K562 (cell line): Measurements from ENCODE around the gene OTUD5. TPM values are rescaled to one million over a fixed set of nuclear protein-coding genes. Genes with fewer than 3 reads are reported as not detected.

Source experiments
- ATAC-seq: fragments of 200-7000 bp; cut with Tn5 transposase; 3 replicates; pipeline ENCODE4 v1.9.1; 2020; ENCODE audit warnings: moderate library complexity
- BruUV-seq: library from RNA; stranded (reverse); fragments of 400-500 nt; replicated peaks from 2 replicates; lab custom pipeline; 2021; lab: Mats Ljungman, UMichigan
- CTCF ChIA-PET: fragments of 300-600 bp; formaldehyde crosslinking; extraction: SDS; loops from one replicate; lab custom pipeline; 2021; ENCODE audit warnings: low intra/inter-chr PET ratio; lab: Yijun Ruan, JAX
- POLR2A ChIA-PET: fragments of 300-600, 350-650 bp; sonication (Branson Sonifier 250); formaldehyde crosslinking; extraction: SDS; loops from one replicate; lab custom pipeline; 2021; ENCODE audit warnings: antibody characterized with exemption, inconsistent platforms; lab: Yijun Ruan, JAX
- DNase-seq, 4 experiments: peaks; one replicate each; pipeline versions ENCODE4 v3.0.0 to v3.0.0-alpha.2; 2011 to 2018; ENCODE audit warnings: low spot score in 3 of 4, mixed read lengths in 3 of 4; ENCODE audit errors: extremely low read depth in 1 of 4
- FAIRE-seq: peaks from 2 replicates; lab custom pipeline; 2011; peaks lifted over from hg19 to GRCh38; lab: Jason Lieb, UNC
- H2AFZ ChIP-seq: 2 replicates; pipeline ENCODE4 v1.6.0; 2011; ENCODE audit warnings: low read depth, low read length, control low read depth, inconsistent platforms
- H3K27ac ChIP-seq: fragments of 200-600 bp; 3 replicates; pipeline ENCODE4 v1.8.0; 2011; ENCODE audit warnings: low read depth, mild to moderate bottlenecking, control low read depth, inconsistent platforms, low read length, moderate library complexity, mixed read lengths; ENCODE audit errors: extremely low read depth
- H3K27me3 ChIP-seq, 2 experiments: fragments of 300-600 bp in 1 of 2; 2 replicates in 1 of 2; 3 replicates in 1 of 2; pipeline versions ENCODE4 v1.6.0 to v1.8.0; 2011; ENCODE audit warnings: inconsistent platforms in 2 of 2, low read length in 2 of 2, mild to moderate bottlenecking in 1 of 2, mixed read lengths in 1 of 2, moderate library complexity in 1 of 2; ENCODE audit not compliant: control insufficient read depth in 2 of 2, insufficient read depth in 2 of 2
- H3K36me3 ChIP-seq: fragments of 300-600 bp; 3 replicates; pipeline ENCODE4 v1.8.0; 2011; ENCODE audit warnings: mild to moderate bottlenecking, low read length, inconsistent platforms; ENCODE audit not compliant: control insufficient read depth, insufficient read depth
- H3K4me1 ChIP-seq, 2 experiments: fragments of 200-600 bp in 1 of 2; replicated peaks in 1 of 2; 2 replicates in 1 of 2; 3 replicates in 1 of 2; pipeline versions ENCODE4 v1.5.1 to v1.8.0; 2011; ENCODE audit warnings: inconsistent platforms in 2 of 2, low read length in 2 of 2, mild to moderate bottlenecking in 1 of 2, mixed read lengths in 1 of 2, moderate library complexity in 1 of 2; ENCODE audit not compliant: control insufficient read depth in 2 of 2, insufficient read depth in 2 of 2
- H3K4me2 ChIP-seq: 2 replicates; pipeline ENCODE4 v1.6.1; 2011; ENCODE audit warnings: low read length, control low read depth, inconsistent platforms, mixed read lengths; ENCODE audit not compliant: insufficient read depth
- H3K4me3 ChIP-seq: fragments of 200-600 bp; sonication (generic), shearing (Covaris generic); 2 replicates; pipeline ENCODE4 v1.5.1; 2016; ENCODE audit warnings: control low read depth, inconsistent platforms
- H3K79me2 ChIP-seq: fragments of 200-600 bp; 3 replicates; pipeline ENCODE4 v1.8.0; 2011; ENCODE audit warnings: low read length, inconsistent platforms; ENCODE audit not compliant: control insufficient read depth, insufficient read depth
- H3K9ac ChIP-seq, 2 experiments: 2 replicates each; pipeline versions ENCODE4 v1.6.0 to v1.6.1; 2011; ENCODE audit warnings: low read depth in 2 of 2, low read length in 2 of 2, control low read depth in 1 of 2, inconsistent platforms in 1 of 2, mild to moderate bottlenecking in 1 of 2, mixed read lengths in 1 of 2; ENCODE audit not compliant: insufficient read depth in 1 of 2
- H3K9me1 ChIP-seq: one replicate; pipeline ENCODE4 v1.6.0; 2011; ENCODE audit warnings: inconsistent platforms, mild to moderate bottlenecking, low read length, moderate library complexity; ENCODE audit not compliant: control insufficient read depth, insufficient read depth
- H3K9me3 ChIP-seq: replicated peaks from 2 replicates; pipeline ENCODE4 v1.5.1; 2011; ENCODE audit warnings: low read depth, low read length, inconsistent platforms; ENCODE audit not compliant: control insufficient read depth, insufficient read depth
- H4K20me1 ChIP-seq: replicated peaks from 2 replicates; pipeline ENCODE4 v1.6.1; 2011; ENCODE audit warnings: low read length, inconsistent platforms, mixed read lengths; ENCODE audit not compliant: control insufficient read depth, insufficient read depth
- CHD4 ChIP-seq: fragments of 200-600 bp; sonication (generic); IDR thresholded peaks from 3 replicates; pipeline ENCODE4 v1.6.1; 2012; ENCODE audit warnings: low read depth, mild to moderate bottlenecking, mixed read lengths, low read length, inconsistent platforms; ENCODE audit not compliant: insufficient read depth, insufficient replicate concordance, poor library complexity, severe bottlenecking
- EP300 ChIP-seq: IDR thresholded peaks from 2 replicates; pipeline ENCODE4 v1.6.1; 2012; ENCODE audit warnings: low read length, improper control_type of control experiment
- MBD2 ChIP-seq: sonication (generic); IDR thresholded peaks from 2 replicates; pipeline ENCODE4 v1.6.1; 2016; ENCODE audit warnings: low read depth, borderline replicate concordance
- RHOXF2B ChIP-seq: fragments of 250-450 bp; sonication (Bioruptor Pico); conservative IDR thresholded peaks from 2 replicates; pipeline ENCODE4 v1.5.1; 2021
- TCF3 ChIP-seq: sonication (generic); formaldehyde crosslinking; IDR thresholded peaks from 2 replicates; pipeline ENCODE4 v1.4.0; 2020; ENCODE audit warnings: mild to moderate bottlenecking, missing genetic modification reagents
- ZNF280A ChIP-seq: fragments of 450-650 bp; IDR thresholded peaks from 2 replicates; pipeline ENCODE4 v1.6.1; 2018; ENCODE audit warnings: mild to moderate bottlenecking, low read depth; ENCODE audit not compliant: partially characterized antibody
- ZNF280B ChIP-seq: fragments of 250-450 bp; sonication (Bioruptor Pico); IDR thresholded peaks from 2 replicates; pipeline ENCODE4 v1.5.1; 2021; ENCODE audit warnings: mild to moderate bottlenecking
- ZNF561 ChIP-seq: fragments of 450-650 bp; formaldehyde crosslinking; conservative IDR thresholded peaks from 2 replicates; pipeline ENCODE4 v1.4.0; 2020; ENCODE audit warnings: mild to moderate bottlenecking, moderate library complexity
- ZNF644 ChIP-seq: fragments of 200-800 bp; sonication (Bioruptor generic); IDR thresholded peaks from 2 replicates; pipeline ENCODE4 v1.6.1; 2016; ENCODE audit warnings: low read depth, missing genetic modification characterization, missing compliant biosample characterization
- ZNF778 ChIP-seq: fragments of 450-650 bp; formaldehyde crosslinking; IDR thresholded peaks from 2 replicates; pipeline ENCODE4 v1.4.0; 2020; ENCODE audit warnings: mild to moderate bottlenecking, moderate library complexity
- ZNF830 ChIP-seq: fragments of 250-450 bp; sonication (Bioruptor Pico); IDR thresholded peaks from 2 replicates; pipeline ENCODE4 v1.5.0; 2021; ENCODE audit warnings: mild to moderate bottlenecking
- WGBS: fragments of 100-300 bp; shearing (Covaris generic); methylation state at CpG from one replicate; pipeline ENCODE4 v1.1.6; 2016; ENCODE audit warnings: low coverage, mixed read lengths; ENCODE audit not compliant: insufficient coverage; ENCODE audit errors: missing lambda C conversion rate; 5-methylcytosine and 5-hydroxymethylcytosine counted together
- in situ Hi-C: fragments of 300-500 bp; cut with MboI; formaldehyde crosslinking; loops from 4 replicates; pipeline ENCODE4 v1.15.0; 2018; ENCODE audit warnings: inconsistent platforms, mixed read lengths
- intact Hi-C: fragments of 100-400 bp; cut with micrococcal nuclease; formaldehyde crosslinking; loops from 2 replicates; pipeline ENCODE4 v1.14.2; 2022
- polyA plus RNA-seq, 8 experiments: library from polyadenylated mRNA; depleted of rRNA in 4 of 8; stranded (reverse) in 5 of 8; unstranded in 3 of 8; fragments of >200 nt; fragmentation: Nextera tagmentation in 2 of 8; fragmentation: Illumina TruSeq in 1 of 8; extraction: Ambion mirVana in 2 of 8; extraction: Trizol in 1 of 8; gene quantifications; 2 replicates each; pipeline versions ENCODE4 v1.2.1 to v1.2.3, GENCODE V29; 2011 to 2014; ENCODE audit warnings: inconsistent platforms in 1 of 8, missing spikeins in 1 of 8
- total RNA-seq, 7 experiments: library from RNA; depleted of rRNA in 6 of 7; stranded (reverse); fragments of >200 nt in 6 of 7; fragmentation: Illumina TruSeq in 2 of 7; extraction: Trizol in 2 of 7; gene quantifications; 2 replicates each; pipeline versions ENCODE4 v1.2.1 to v1.2.3, GENCODE V29; 2011 to 2021; ENCODE audit warnings: low replicate concordance in 1 of 7
- TF ChIP-seq, protein P1 (sequence below), 2 experiments: fragments of 450-650 bp; conservative IDR thresholded peaks; 2 replicates each; pipeline ENCODE4 v1.6.1; 2017; ENCODE audit warnings: mild to moderate bottlenecking in 2 of 2, moderate library complexity in 2 of 2
- TF ChIP-seq, protein P2 (sequence below): sonication (generic); formaldehyde crosslinking; IDR thresholded peaks from 2 replicates; pipeline ENCODE4 v1.8.1; 2023; ENCODE audit warnings: missing genetic modification reagents, mild to moderate bottlenecking, borderline replicate concordance

The OTUD5 gene
- total and polyA plus RNA-seq, 9 of the 15 experiments (the other 6 are each of a cell fraction or from before 2014, with no cell fraction given): 3.6 to 102 (median 59.0) TPM

GRCh38 chrX:48892896-48893295 is 64.5 kb downstream of the OTUD5 start:
- Histone ChIP-seq H3K4me2 (no peak overlapping the region), H3K27ac (no peak overlapping the region), H3K4me1 (peaks cover 10 to 32% of the 10 kb centered on the region in 2 experiments; a peak in 4 of 5 replicates), H3K27me3 (no peaks in the 10 kb centered on the region), H4K20me1 (peaks cover 7% of the 10 kb centered on the region; the same call in 1 of the 2 replicates), H3K4me3 (no peak overlapping the region), H2AFZ (no peak overlapping the region), H3K9ac (peak overlapping the region in 1 of 2 experiments; percentile 45; a peak in 1 of 4 replicates), H3K9me1 (no peaks in the 10 kb centered on the region), H3K9me3 (no peaks in the 10 kb centered on the region), H3K79me2 (peaks cover 35% of the 10 kb centered on the region), H3K36me3 (peaks cover 37% of the 10 kb centered on the region; the same call in 2 of the 3 replicates)
- WGBS: 100% methylated on average over 3 of the region's 4 CpGs
- POLR2A ChIA-PET: no interaction called here
- intact Hi-C loops (no loop called here), in situ Hi-C loops (no loop called here)
- CTCF ChIA-PET: no interaction called here
- FAIRE-seq: no peak
- no TSS peak for BruUV-seq
- DNase-seq: no peak
- ATAC-seq: no peak
- TF ChIP-seq CHD4 (no peak), ZNF644 (no peak), ZNF561 (CRISPR knock-in tag) (no peak), ZNF280B (CRISPR knock-in tag) (no peak), RHOXF2B (CRISPR knock-in tag) (no peak), MBD2 (no peak), TCF3 (no peak), ZNF778 (CRISPR knock-in tag) (no peak), EP300 (no peak), ZNF830 (CRISPR knock-in tag) (no peak), ZNF280A (no peak)
- TF ChIP-seq, protein P1, sequence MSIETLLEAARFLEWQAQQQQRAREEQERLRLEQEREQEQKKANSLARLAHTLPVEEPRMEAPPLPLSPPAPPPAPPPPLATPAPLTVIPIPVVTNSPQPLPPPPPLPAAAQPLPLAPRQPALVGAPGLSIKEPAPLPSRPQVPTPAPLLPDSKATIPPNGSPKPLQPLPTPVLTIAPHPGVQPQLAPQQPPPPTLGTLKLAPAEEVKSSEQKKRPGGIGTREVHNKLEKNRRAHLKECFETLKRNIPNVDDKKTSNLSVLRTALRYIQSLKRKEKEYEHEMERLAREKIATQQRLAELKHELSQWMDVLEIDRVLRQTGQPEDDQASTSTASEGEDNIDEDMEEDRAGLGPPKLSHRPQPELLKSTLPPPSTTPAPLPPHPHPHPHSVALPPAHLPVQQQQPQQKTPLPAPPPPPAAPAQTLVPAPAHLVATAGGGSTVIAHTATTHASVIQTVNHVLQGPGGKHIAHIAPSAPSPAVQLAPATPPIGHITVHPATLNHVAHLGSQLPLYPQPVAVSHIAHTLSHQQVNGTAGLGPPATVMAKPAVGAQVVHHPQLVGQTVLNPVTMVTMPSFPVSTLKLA (conservative IDR thresholded peaks at IDR 0.05): no peak
- TF ChIP-seq, protein P2, sequence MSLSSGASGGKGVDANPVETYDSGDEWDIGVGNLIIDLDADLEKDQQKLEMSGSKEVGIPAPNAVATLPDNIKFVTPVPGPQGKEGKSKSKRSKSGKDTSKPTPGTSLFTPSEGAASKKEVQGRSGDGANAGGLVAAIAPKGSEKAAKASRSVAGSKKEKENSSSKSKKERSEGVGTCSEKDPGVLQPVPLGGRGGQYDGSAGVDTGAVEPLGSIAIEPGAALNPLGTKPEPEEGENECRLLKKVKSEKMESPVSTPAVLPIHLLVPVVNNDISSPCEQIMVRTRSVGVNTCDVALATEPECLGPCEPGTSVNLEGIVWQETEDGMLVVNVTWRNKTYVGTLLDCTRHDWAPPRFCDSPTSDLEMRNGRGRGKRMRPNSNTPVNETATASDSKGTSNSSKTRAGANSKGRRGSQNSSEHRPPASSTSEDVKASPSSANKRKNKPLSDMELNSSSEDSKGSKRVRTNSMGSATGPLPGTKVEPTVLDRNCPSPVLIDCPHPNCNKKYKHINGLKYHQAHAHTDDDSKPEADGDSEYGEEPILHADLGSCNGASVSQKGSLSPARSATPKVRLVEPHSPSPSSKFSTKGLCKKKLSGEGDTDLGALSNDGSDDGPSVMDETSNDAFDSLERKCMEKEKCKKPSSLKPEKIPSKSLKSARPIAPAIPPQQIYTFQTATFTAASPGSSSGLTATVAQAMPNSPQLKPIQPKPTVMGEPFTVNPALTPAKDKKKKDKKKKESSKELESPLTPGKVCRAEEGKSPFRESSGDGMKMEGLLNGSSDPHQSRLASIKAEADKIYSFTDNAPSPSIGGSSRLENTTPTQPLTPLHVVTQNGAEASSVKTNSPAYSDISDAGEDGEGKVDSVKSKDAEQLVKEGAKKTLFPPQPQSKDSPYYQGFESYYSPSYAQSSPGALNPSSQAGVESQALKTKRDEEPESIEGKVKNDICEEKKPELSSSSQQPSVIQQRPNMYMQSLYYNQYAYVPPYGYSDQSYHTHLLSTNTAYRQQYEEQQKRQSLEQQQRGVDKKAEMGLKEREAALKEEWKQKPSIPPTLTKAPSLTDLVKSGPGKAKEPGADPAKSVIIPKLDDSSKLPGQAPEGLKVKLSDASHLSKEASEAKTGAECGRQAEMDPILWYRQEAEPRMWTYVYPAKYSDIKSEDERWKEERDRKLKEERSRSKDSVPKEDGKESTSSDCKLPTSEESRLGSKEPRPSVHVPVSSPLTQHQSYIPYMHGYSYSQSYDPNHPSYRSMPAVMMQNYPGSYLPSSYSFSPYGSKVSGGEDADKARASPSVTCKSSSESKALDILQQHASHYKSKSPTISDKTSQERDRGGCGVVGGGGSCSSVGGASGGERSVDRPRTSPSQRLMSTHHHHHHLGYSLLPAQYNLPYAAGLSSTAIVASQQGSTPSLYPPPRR: no peak
